HL-60 (cell line): ENCODE data around the gene GRIA1.
"Not testable (repeated sequence)": the region's sequence is repeated elsewhere in the genome, so short reads cannot be mapped to it uniquely, and the experiment has no call there.

Experiments used
- DNase-seq, 2 experiments: peaks; one replicate each; pipeline ENCODE4 v3.0.0-alpha.2; 2010 to 2020; ENCODE audit warnings: low read depth in 1 of 2, low spot score in 1 of 2
- H3K27ac ChIP-seq: fragments of 250-450 bp; sonication (Bioruptor Pico); replicated peaks from 2 replicates; pipeline ENCODE4 v1.5.1; 2020; ENCODE audit warnings: mild to moderate bottlenecking, moderate library complexity
- H3K27me3 ChIP-seq: fragments of 250-450 bp; sonication (Bioruptor Pico); 2 replicates; pipeline ENCODE4 v1.5.1; 2021; ENCODE audit warnings: mild to moderate bottlenecking, moderate library complexity; ENCODE audit not compliant: insufficient read depth, poor library complexity, severe bottlenecking
- H3K4me3 ChIP-seq: replicated peaks from 2 replicates; pipeline ENCODE4 v1.5.1; 2011; ENCODE audit warnings: mild to moderate bottlenecking, control low read depth, low read length; ENCODE audit not compliant: insufficient read depth
- CTCF ChIP-seq: IDR thresholded peaks from one replicate; pipeline ENCODE4 v1.5.1; 2011; ENCODE audit warnings: low read length, control low read depth, inconsistent platforms; ENCODE audit not compliant: insufficient read depth
- GABPA ChIP-seq: IDR thresholded peaks from 2 replicates; pipeline ENCODE4 v1.6.1; 2012; ENCODE audit warnings: low read depth
- POLR2AphosphoS5 ChIP-seq: IDR thresholded peaks from 2 replicates; pipeline ENCODE4 v1.6.1; 2012; ENCODE audit warnings: low read depth
- REST ChIP-seq: IDR thresholded peaks from 2 replicates; pipeline ENCODE4 v1.6.1; 2012; ENCODE audit warnings: low read depth; ENCODE audit not compliant: insufficient replicate concordance
- SPI1 ChIP-seq: IDR thresholded peaks from 2 replicates; pipeline ENCODE4 v1.6.1; 2012; ENCODE audit warnings: low read depth, mild to moderate bottlenecking, borderline replicate concordance

GRIA1 gene

GRCh38 chr5:153829510-153830065 lies 339.1 kb downstream of the GRIA1 start:
- Histone ChIP-seq H3K27me3 (no peaks in the 10 kb centered on the region), H3K27ac (no peak overlapping the region), H3K4me3 (no peak overlapping the region)
- DNase-seq = no peak
- TF ChIP-seq SPI1 = no peak
- TF ChIP-seq REST = no peak
- no peak for TF ChIP-seq CTCF
- TF ChIP-seq POLR2AphosphoS5 = no peak
- TF ChIP-seq GABPA = no peak

- no peak for DNase-seq
- no peaks in the 10 kb centered on the region for H3K27me3 ChIP-seq
- H3K27ac ChIP-seq = no peak overlapping the region
- TF ChIP-seq GABPA = no peak
- no peak for TF ChIP-seq REST
- no peak for TF ChIP-seq SPI1
- no peak for TF ChIP-seq POLR2AphosphoS5
- TF ChIP-seq CTCF = no peak
- no peak overlapping the region for H3K4me3 ChIP-seq
Observed at GRCh38 chr5:153831973-153832372, 341.5 kb downstream of the GRIA1 start.

- Histone ChIP-seq H3K27ac (no peak overlapping the region), H3K27me3 (no peaks in the 10 kb centered on the region), H3K4me3 (no peak overlapping the region)
- TF ChIP-seq GABPA (no peak), POLR2AphosphoS5 (no peak), SPI1 (no peak), REST (no peak), CTCF (no peak)
- no peak for DNase-seq
Observed at GRCh38 chr5:153835891-153836515, 345.5 kb downstream of the GRIA1 start.

GRCh38 chr5:153849303-153850113 lies 359.0 kb downstream of the GRIA1 start:
- not testable (repeated sequence) for H3K27me3 ChIP-seq, H3K27ac ChIP-seq, DNase-seq, H3K4me3 ChIP-seq
